GM19035 (cell line): ENCODE measurements around the gene ACTR6.
"Not testable (repeated sequence)": the region's sequence is repeated elsewhere in the genome, so short reads cannot be mapped to it uniquely, and the experiment has no call there.

Source experiments
- ATAC-seq: cut with Tn5 transposase; IDR thresholded peaks from one replicate; pipeline ENCODE4 v1.9.1; 2021; ENCODE audit not compliant: unreplicated experiment

The ACTR6 gene

GRCh38 chr12:100200463-100201181 is at the start of gene ACTR6:
TSS of gene ACTR6 (plus strand) at chr12:100200815. CDS start at chr12:100200852, 37 bp downstream.
- ATAC-seq, result peak; percentile 91

DNA sequence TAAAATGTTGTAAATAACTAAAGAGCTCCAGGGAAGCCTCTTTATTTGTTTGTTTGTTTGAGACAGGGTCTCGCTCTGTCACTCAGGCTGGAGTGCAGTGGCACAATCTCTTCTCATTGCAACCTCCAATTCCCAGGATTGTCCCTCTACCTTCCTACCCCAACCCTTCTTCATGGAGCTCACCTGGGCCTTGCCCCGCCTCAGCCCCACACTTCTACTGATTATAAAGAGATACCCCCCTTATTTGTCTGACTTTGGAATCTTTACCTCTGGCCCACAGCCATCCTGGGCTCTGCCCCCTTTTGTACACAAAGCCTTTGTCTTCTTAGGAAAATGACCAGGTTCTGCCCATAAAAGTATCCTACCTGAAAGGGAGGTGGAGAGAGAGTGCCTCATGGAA is 48.8 kb upstream of the ACTR6 start:
- ATAC-seq, result no peak

DNA sequence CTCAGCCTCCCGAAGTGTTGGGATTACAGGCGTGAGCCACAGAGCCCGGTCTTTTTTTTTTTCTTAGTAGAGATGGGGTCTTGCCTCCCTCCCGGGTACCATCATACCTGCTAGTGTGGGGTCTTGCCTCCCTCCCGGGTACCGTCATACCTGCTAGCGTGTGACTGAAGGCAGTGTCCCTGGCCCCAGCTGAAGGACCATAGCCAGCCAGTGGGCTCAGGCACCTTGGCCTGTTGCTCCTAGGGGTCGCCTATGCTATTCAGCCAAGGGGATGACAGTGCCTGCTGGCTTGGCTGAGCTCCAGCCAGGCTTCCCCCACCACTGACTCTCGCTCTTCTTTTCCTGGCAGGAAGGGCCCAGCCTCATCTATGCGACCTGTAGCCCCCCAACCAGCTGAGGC is 47.5 kb upstream of the ACTR6 start:
- ATAC-seq, result no peak

DNA sequence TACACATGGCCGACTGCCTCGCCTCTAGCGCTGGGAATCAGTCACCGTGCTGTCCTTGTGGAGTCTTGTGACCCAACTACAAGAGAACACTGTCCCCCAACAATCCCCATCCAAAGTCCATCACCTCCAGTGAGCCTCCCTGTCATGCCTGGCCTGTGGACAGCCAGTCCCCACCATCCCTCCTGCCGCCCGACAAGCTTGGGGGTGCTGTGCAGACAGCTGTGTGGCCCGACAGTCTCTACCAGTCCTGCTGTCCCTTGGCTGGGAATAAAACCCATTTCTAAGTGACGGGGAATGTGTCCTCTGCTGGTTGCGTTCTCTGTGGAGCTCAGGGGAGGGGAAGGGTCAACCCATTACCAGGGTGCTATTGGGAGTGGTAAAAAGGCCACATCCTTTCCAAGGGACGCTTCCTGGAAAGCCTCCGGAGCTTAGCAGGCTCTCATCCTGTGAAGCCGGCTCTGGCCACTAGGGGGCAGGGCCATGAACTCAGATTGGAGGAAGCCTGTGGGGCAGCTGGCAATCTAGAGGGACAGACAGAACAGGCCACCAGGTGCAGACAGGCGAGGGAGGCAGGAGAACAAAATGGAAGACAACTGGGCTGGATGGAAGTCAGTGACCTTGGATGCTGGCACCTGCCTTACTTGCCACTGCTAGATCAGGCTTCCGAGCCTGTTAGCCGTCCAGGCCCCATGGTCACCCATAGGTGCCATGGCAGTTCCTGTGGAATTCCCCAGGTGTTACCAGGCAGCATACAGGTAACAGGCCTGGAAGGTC is 46.0 kb upstream of the ACTR6 start:
- peak; percentile 77 for ATAC-seq

- ATAC-seq, result no peak
Measured at GRCh38 chr12:100156731-100157426, 43.7 kb upstream of the ACTR6 start.

- ATAC-seq, result no peak
Measured at GRCh38 chr12:100157427-100157821, 43.2 kb upstream of the ACTR6 start.

GRCh38 chr12:100158535-100158934 is 42.1 kb upstream of the ACTR6 start:
- no peak for ATAC-seq

GRCh38 chr12:100159391-100160104 is 41.1 kb upstream of the ACTR6 start:
- no peak for ATAC-seq

GRCh38 chr12:100163416-100164152 is 37.0 kb upstream of the ACTR6 start:
- peak; percentile 100 for ATAC-seq

GRCh38 chr12:100164153-100164704 is 36.4 kb upstream of the ACTR6 start:
- no peak for ATAC-seq

DNA sequence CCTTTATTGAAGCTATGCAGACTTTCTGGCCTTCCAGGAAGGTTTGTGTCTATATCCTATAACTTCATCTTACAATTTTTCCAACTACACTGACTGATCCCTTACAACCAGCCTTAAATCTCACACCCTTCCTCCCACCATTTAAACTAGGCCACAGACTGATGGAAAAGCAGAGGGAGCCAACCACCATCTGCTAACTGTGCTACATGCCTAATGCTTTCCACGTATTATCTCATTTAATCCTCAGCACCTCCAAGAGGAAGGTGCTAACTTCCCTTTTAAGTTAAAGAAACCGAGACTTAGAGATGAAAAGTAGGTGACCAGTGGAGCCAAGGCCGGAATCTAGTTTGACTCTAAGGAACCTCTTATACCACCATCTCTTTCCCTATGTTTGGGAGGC is 35.3 kb upstream of the ACTR6 start:
- no peak for ATAC-seq

DNA sequence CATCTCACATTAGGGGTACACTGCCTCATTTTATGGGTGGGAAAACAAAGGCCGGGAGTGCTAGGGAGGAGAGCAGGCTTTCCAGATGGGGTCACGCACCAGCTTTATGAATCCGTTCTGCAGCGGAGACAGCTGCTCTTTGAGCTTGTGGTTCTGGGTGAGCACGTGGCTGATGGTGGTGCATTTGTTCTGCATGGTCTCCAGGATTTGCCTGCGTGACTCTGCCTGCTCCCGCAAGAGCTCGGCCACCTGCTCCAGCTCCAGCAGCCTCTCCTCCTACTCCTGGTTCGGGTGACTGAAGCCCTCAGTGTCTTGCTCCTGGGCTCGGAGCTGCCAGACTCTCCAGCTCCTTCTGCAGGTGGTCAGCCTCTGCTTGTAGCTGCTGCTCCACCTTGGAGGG is 34.4 kb upstream of the ACTR6 start:
- ATAC-seq, result no peak

GRCh38 chr12:100168562-100168961 is 32.1 kb upstream of the ACTR6 start:
- ATAC-seq, result no peak

GRCh38 chr12:100169345-100169744 is 31.3 kb upstream of the ACTR6 start:
- ATAC-seq, result no peak

GRCh38 chr12:100170313-100170858 is 30.2 kb upstream of the ACTR6 start:
- ATAC-seq, result no peak

- ATAC-seq, result no peak
Measured at GRCh38 chr12:100171248-100171647, 29.4 kb upstream of the ACTR6 start.

GRCh38 chr12:100173111-100173510 is 27.5 kb upstream of the ACTR6 start:
- no peak for ATAC-seq

- no peak for ATAC-seq
Measured at GRCh38 chr12:100174495-100174894, 26.1 kb upstream of the ACTR6 start.

DNA sequence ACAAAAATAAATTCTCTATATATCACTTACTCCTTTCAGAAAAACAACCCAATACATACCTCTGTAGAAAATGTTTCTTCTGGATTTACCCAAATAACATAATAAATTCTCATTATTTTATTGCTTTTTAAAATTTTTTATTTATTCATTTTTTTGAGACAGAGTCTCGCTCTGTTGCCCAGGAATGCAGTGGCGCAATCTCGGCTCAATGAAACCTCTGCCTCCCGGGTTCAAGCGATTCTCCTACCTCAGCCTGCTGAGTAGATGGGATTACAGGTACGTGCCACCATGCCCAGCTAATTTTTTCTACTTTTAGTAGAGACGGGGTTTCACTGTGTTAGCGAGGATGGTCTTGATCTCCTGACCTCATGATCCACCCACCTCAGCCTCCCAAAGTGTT is 24.1 kb upstream of the ACTR6 start:
- ATAC-seq, result not testable (repeated sequence)

- no peak for ATAC-seq
Measured at GRCh38 chr12:100179252-100179651, 21.4 kb upstream of the ACTR6 start.
